GM10266 (cell line): ENCODE measurements around the gene NKAIN2.
A peak's percentile ranks its signal among the peaks of the same experiment; 100 is the strongest.

ENCODE experiments used
- DNase-seq: peaks from one replicate; pipeline ENCODE4 v3.0.0; 2012; ENCODE audit errors: extremely low spot score
- TF ChIP-seq, protein P1 (sequence below): IDR thresholded peaks from 2 replicates; pipeline ENCODE4 v1.5.1; 2012; ENCODE audit warnings: mild to moderate bottlenecking, low read depth; ENCODE audit not compliant: control insufficient read depth, insufficient read depth; ENCODE audit errors: missing control alignments

The NKAIN2 gene

DNA sequence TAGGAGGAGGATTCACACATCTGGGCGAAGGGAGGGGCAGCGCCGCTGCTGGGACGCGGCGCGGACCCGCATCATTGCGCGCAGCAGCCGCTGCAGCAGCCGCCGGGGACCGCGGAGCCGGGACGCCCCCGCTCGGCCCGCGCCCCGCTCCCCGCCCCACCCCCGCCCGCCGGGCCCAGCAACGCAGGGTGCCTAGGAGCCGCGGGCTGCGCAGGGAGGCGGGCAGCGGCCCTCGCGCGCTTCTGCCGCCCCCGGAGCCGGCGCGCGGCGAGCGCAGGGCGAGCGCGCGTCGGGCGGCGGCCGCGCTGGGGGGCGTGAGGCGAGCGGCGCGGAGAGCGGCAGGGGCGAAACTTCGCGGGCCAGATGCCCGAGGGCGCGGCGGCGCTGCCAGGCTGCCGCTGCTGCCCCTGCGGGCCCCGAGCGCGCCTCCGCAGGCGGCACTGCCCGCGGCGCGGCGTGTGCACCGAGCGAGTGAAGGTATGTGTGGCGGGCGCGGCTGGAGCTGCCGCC is at the start of gene NKAIN2:
NKAIN2 (plus strand) TSS at position 362 of the 510 bp plus-strand sequence.
- TF ChIP-seq, protein P1, sequence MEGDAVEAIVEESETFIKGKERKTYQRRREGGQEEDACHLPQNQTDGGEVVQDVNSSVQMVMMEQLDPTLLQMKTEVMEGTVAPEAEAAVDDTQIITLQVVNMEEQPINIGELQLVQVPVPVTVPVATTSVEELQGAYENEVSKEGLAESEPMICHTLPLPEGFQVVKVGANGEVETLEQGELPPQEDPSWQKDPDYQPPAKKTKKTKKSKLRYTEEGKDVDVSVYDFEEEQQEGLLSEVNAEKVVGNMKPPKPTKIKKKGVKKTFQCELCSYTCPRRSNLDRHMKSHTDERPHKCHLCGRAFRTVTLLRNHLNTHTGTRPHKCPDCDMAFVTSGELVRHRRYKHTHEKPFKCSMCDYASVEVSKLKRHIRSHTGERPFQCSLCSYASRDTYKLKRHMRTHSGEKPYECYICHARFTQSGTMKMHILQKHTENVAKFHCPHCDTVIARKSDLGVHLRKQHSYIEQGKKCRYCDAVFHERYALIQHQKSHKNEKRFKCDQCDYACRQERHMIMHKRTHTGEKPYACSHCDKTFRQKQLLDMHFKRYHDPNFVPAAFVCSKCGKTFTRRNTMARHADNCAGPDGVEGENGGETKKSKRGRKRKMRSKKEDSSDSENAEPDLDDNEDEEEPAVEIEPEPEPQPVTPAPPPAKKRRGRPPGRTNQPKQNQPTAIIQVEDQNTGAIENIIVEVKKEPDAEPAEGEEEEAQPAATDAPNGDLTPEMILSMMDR = no peak
- peak; percentile 42 for DNase-seq

DNA sequence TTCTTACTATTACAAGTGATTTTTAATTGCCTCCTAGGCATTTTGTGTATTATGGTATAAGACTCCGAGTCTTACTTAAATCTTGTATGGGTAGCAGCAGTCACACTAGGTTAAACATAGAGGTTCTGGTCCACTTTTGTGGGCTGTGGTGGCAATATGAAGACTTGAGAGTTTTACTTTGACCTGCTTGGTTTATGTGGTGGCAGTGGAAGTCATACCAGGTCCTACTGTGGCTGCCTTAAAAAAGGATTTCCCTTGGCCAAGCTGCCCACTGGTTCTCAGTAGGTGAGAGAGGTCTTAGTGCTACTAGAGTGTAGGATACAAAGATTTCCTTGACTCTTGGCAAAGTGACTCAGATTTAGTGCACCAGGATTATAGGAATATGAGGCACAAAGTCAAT is 44.2 kb upstream of the NKAIN2 start:
- no peak for DNase-seq
- TF ChIP-seq, protein P1 = no peak

GRCh38 chr6:123763904-123764303 is 39.8 kb upstream of the NKAIN2 start:
- TF ChIP-seq, protein P1 = no peak
- no peak for DNase-seq

DNA sequence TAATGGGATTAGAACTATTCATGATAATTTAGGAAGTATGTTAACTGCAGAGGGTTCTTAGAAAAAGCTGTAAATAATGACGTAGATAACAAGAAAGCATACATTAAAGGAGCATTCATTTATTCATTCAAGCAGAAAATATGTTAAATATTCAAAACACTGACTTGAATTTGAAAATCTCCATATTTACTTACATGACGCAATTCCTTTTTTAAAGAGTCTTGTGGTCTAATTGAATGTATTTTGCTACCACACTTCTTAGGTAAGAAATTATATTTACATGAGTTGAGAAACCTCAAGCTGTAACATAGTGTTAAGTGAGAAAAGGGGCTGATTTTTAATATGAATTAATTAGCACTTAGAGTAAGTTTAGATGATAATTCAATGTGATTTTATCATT is 38.9 kb upstream of the NKAIN2 start:
- TF ChIP-seq, protein P1 = no peak
- DNase-seq = no peak

GRCh38 chr6:123768921-123769320 is 34.7 kb upstream of the NKAIN2 start:
- no peak for DNase-seq
- TF ChIP-seq, protein P1 = no peak

DNA sequence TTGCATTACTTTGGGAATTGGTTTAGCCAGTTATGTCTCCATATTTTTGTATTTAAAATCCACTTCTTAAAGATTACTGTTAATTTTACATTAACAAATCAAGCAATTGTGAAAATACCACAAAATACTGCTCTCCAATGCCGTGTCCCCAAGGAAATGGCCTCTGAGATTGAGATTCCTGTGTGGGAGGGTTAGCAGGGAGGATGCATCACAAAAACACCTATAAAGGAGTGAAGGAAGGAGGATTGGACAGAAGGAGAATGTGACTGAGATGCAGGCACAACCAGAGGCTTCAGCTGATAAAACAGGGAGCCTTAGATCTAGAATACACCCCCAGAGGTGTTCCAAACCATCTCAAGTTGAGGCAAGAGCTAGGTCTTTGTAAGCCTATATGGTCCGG is 34.2 kb upstream of the NKAIN2 start:
- TF ChIP-seq, protein P1 = no peak
- no peak for DNase-seq

DNA sequence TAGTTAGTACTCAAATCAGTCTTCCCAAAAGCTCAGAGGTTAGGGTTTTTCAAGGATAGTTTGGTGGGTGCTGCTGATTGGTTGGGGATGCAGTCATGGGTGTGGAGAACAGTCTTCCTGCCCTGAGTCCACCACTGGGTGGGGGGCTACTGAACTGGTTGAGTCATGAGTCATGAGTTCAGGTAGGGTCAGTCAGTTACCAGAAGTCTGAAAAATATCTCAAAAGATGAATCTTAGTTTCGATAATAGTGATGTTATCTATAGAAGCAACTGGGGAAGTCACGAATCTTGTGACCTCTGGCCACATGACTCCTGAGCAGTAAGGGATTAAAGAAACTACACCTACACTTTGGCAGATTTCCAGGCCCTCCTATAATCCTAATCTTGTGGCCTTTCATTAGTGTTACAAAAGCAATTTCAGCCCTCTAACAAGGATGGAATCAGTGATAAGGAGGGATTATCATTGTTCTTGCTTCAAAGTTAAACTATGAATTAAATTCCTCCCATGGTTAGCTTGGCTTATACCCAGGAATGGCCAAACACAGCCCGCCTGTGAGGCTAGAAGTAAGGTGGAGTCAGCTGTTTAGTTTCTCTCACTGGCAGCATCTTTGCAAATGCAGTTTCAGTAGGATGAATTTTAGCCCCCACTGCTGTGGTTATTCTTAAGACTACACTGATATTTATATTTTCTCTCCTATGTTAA is 33.3 kb upstream of the NKAIN2 start:
- DNase-seq = no peak
- TF ChIP-seq, protein P1 = no peak
